OCI-LY7 (cell line): ENCODE measurements around the gene ROBO2.

Experiments used
- CTCF ChIP-seq: fragments of 200-600 bp; sonication (generic); conservative IDR thresholded peaks from 2 replicates; pipeline ENCODE4 v1.5.1; 2014; ENCODE audit warnings: mild to moderate bottlenecking, antibody characterized with exemption, low read length, moderate library complexity, mixed read lengths
- EZH2phosphoT487 ChIP-seq: fragments of 200-600 bp; sonication (generic); IDR thresholded peaks from 2 replicates; pipeline ENCODE4 v1.6.1; 2018; ENCODE audit warnings: low read depth, borderline replicate concordance, mild to moderate bottlenecking, mixed run types, antibody characterized with exemption, low read length, moderate library complexity, mixed read lengths

- TF ChIP-seq CTCF, result no peak
- no peak for TF ChIP-seq EZH2phosphoT487
These were observed 302.1 kb downstream of the ROBO2 start for GRCh38 chr3:77342027-77342426.
